Right lobe of liver (tissue), 6 donors: ENCODE results near the gene ARL8B. TPM values are rescaled to one million over a fixed set of nuclear protein-coding genes. Genes with fewer than 3 reads are reported as not detected.

Source experiments
- ATAC-seq, 4 donors: fragments of 200-7000 bp; cut with Tn5 transposase; one replicate each; pipeline ENCODE4 v1.9.1; 2020; ENCODE audit warnings: mild to moderate bottlenecking in 4 of 4, moderate library complexity in 4 of 4
- DNase-seq, 3 donors: peaks; one replicate each; pipeline ENCODE4 v3.0.0-alpha.2; 2020
- H3K27ac ChIP-seq, 3 donors: fragments of 200-600 bp; one replicate each; pipeline ENCODE4 v1.8.0; 2022
- H3K27me3 ChIP-seq, 2 donors: fragments of 200-600 bp; one replicate each; pipeline ENCODE4 v1.8.0; 2022
- H3K36me3 ChIP-seq, 4 donors: fragments of 200-600 bp; sonication (generic) in 1 of 4; one replicate each; pipeline versions ENCODE4 v1.5.1 to v1.8.0; 2017 to 2022; ENCODE audit warnings: control low read depth in 1 of 4
- H3K4me1 ChIP-seq, 4 donors: fragments of 200-600 bp; sonication (generic) in 1 of 4; one replicate each; pipeline versions ENCODE4 v1.5.1 to v1.8.0; 2017 to 2022; ENCODE audit warnings: control low read depth in 1 of 4
- H3K4me3 ChIP-seq, 3 donors: fragments of 200-600 bp; one replicate each; pipeline ENCODE4 v1.8.0; 2022
- H3K9me3 ChIP-seq, 4 donors: fragments of 200-600 bp; sonication (generic) in 1 of 4; one replicate each; pipeline versions ENCODE4 v1.5.1 to v1.8.0; 2017 to 2022; ENCODE audit warnings: control low read depth in 1 of 4
- CTCF ChIP-seq, 4 donors: fragments of 200-600 bp in 3 of 4; fragments of 450-650 bp in 1 of 4; IDR thresholded peaks; one replicate each; pipeline versions ENCODE4 v1.5.1 to v1.8.0; 2016 to 2022; ENCODE audit warnings: antibody characterized with exemption in 4 of 4, mild to moderate bottlenecking in 2 of 4
- POLR2A ChIP-seq: fragments of 450-650 bp; IDR thresholded peaks from one replicate; pipeline ENCODE4 v1.6.1; 2017; ENCODE audit warnings: antibody characterized with exemption, mild to moderate bottlenecking
- WGBS: methylation state at CpG from one replicate; pipeline ENCODE4 v1.1.6; 2018; ENCODE audit warnings: low coverage, low lambda C conversion rate; ENCODE audit not compliant: insufficient coverage; ENCODE audit errors: missing lambda C conversion rate; 5-methylcytosine and 5-hydroxymethylcytosine counted together
- intact Hi-C, 2 donors: fragments of 100-400 bp; cut with DNase I; formaldehyde crosslinking; loops; one replicate each; pipeline versions ENCODE4 v1.11.2 to v1.14.1; 2022
- total RNA-seq, 6 experiments: library from RNA; depleted of rRNA in 2 of 6; stranded (reverse); fragments of >200 nt in 2 of 6; fragmentation: NEBNext Ultra II Directional in 3 of 6; extraction: Animal tissue kit (Norgen Biotek cat#: 25700) in 3 of 6; gene quantifications; one replicate each; pipeline versions ENCODE4 v1.1.0 to v1.2.4, GENCODE V29; 2016 to 2023
- donor health status: DM: no; HTN: yes; CAD: no.
- donor health status: DM: no; HTN: no; CAD: no.
- donor health status: DM: no; HTN: no; CAD: no.
- donor health status: DM: no; HTN: yes; CAD: no.
- donor health status: DM: no; HTN: yes; CAD: no.

The ARL8B gene
- total RNA-seq, 6 experiments from 2014 or later = 20.0 to 33.1 (median 26.7) TPM

- H3K4me1 ChIP-seq = peaks cover 0 to 29% (median 8%) of the 10 kb centered on the region in 4 donors
- DNase-seq (no peak), ATAC-seq (no peak)
- no peaks in the 10 kb centered on the region for H3K36me3 ChIP-seq
- intact Hi-C loops = no loop called here
- no peaks in the 10 kb centered on the region for H3K9me3 ChIP-seq
- TF ChIP-seq CTCF (IDR thresholded peaks at IDR 0.05) (no peak), POLR2A (no peak)
- H3K27me3 ChIP-seq = no peaks in the 10 kb centered on the region
- H3K4me3 ChIP-seq = peak overlapping the region; percentile 95 to 100 (median 100)
- WGBS = 85% methylated on average over 6 of the region's 12 CpGs
- no peak overlapping the region for H3K27ac ChIP-seq
Observed at GRCh38 chr3:5123937-5124336, 1.8 kb downstream of the ARL8B start.

GRCh38 chr3:5126586-5126985, 4.5 kb downstream of the ARL8B start:
- ATAC-seq (no peak), DNase-seq (no peak)
- Histone ChIP-seq H3K27ac (peak overlapping the region in 1 of 3 donors; percentile 11), H3K4me3 (no peak overlapping the region), H3K9me3 (no peaks in the 10 kb centered on the region), H3K4me1 (peaks cover 0 to 35% (median 8%) of the 10 kb centered on the region in 4 donors), H3K27me3 (no peaks in the 10 kb centered on the region), H3K36me3 (no peaks in the 10 kb centered on the region)
- TF ChIP-seq POLR2A (no peak), CTCF (IDR thresholded peaks at IDR 0.05) (no peak)
- intact Hi-C loops = no loop called here

GRCh38 chr3:5128849-5129248, 6.8 kb downstream of the ARL8B start:
- intact Hi-C loops = no loop called here
- DNase-seq (no peak), ATAC-seq (no peak)
- no peaks in the 10 kb centered on the region for H3K27me3 ChIP-seq
- H3K4me1 ChIP-seq = peaks cover 0 to 29% (median 7%) of the 10 kb centered on the region in 4 donors
- no peaks in the 10 kb centered on the region for H3K9me3 ChIP-seq
- TF ChIP-seq POLR2A (no peak), CTCF (IDR thresholded peaks at IDR 0.05) (no peak)
- 40% methylated on average over 2 of the region's 2 CpGs for WGBS
- no peaks in the 10 kb centered on the region for H3K36me3 ChIP-seq
- no peak overlapping the region for H3K27ac ChIP-seq
- H3K4me3 ChIP-seq = no peak overlapping the region

- 85% methylated on average over 5 of the region's 7 CpGs for WGBS
- no peaks in the 10 kb centered on the region for H3K36me3 ChIP-seq
- DNase-seq (no peak), ATAC-seq (no peak)
- no peak overlapping the region for H3K4me3 ChIP-seq
- H3K9me3 ChIP-seq = no peaks in the 10 kb centered on the region
- H3K27ac ChIP-seq = no peak overlapping the region
- no peaks in the 10 kb centered on the region for H3K27me3 ChIP-seq
- TF ChIP-seq POLR2A = no peak
- intact Hi-C loops = no loop called here
- H3K4me1 ChIP-seq = peaks cover 0 to 29% (median 10%) of the 10 kb centered on the region in 4 donors
Observed at GRCh38 chr3:5133239-5134018, 11.3 kb downstream of the ARL8B start.

GRCh38 chr3:5134019-5134391, 11.9 kb downstream of the ARL8B start:
- H3K27ac ChIP-seq = no peak overlapping the region
- DNase-seq (no peak), ATAC-seq (no peak)
- no peak overlapping the region for H3K4me3 ChIP-seq
- peaks cover 0 to 31% (median 16%) of the 10 kb centered on the region in 4 donors for H3K4me1 ChIP-seq
- H3K9me3 ChIP-seq = no peaks in the 10 kb centered on the region
- 90% methylated on average over 3 of the region's 3 CpGs for WGBS
- no peaks in the 10 kb centered on the region for H3K36me3 ChIP-seq
- intact Hi-C loops = no loop called here
- no peaks in the 10 kb centered on the region for H3K27me3 ChIP-seq
- TF ChIP-seq POLR2A = no peak
